ENCODE data around the gene AGXT.

The AGXT gene

DNA sequence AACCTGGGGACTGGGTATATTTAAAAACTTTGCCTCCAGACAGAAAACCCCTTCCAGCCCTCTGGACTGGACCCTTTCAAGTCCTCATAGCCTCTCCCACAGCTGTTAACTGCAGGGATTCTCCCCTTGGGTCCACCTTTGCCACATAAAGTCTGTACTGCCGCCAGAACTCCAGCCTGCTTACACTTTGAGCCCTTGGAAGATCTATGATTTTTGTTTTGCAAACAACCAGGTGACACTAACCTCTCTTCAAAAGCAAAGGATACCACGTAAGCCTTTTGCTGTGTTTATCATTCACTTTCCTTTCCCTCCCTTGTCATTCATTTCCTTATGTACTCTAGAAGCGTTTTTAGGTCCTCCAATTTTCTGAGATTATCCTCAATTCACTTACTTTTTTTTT is 4.1 kb upstream of the AGXT start:
- no peak for DNase-seq (ENCODE audit: low read depth in 1 of 2, low spot score in 1 of 2)
- TF ChIP-seq JUND (IDR thresholded peaks at IDR 0.05; ENCODE audit: low read depth) = no peak
- in situ Hi-C loops (cut with HindIII; ENCODE audit: low pct_unique_long_range_greater_than_20kb, low sequenced_read_pairs) = no loop called here

- TF ChIP-seq JUND (IDR thresholded peaks at IDR 0.05; ENCODE audit: low read depth) = no peak
- in situ Hi-C loops (cut with HindIII; ENCODE audit: low pct_unique_long_range_greater_than_20kb, low sequenced_read_pairs) = no loop called here
- DNase-seq (ENCODE audit: low read depth in 1 of 2, low spot score in 1 of 2) = no peak
These were observed 3.2 kb upstream of the AGXT start for GRCh38 chr2:240865391-240865790.

GRCh38 chr2:240869109-240869955 is 708 bp downstream of the AGXT start:
- no peak for DNase-seq (ENCODE audit: low read depth in 1 of 2, low spot score in 1 of 2)
- in situ Hi-C loops (cut with HindIII; ENCODE audit: low pct_unique_long_range_greater_than_20kb, low sequenced_read_pairs) = no loop called here
- TF ChIP-seq JUND (IDR thresholded peaks at IDR 0.05; ENCODE audit: low read depth) = no peak

GRCh38 chr2:240869956-240870875 is 1.6 kb downstream of the AGXT start:
- TF ChIP-seq JUND (IDR thresholded peaks at IDR 0.05; ENCODE audit: low read depth) = no peak
- in situ Hi-C loops (cut with HindIII; ENCODE audit: low pct_unique_long_range_greater_than_20kb, low sequenced_read_pairs) = no loop called here
- no peak for DNase-seq (ENCODE audit: low read depth in 1 of 2, low spot score in 1 of 2)

DNA sequence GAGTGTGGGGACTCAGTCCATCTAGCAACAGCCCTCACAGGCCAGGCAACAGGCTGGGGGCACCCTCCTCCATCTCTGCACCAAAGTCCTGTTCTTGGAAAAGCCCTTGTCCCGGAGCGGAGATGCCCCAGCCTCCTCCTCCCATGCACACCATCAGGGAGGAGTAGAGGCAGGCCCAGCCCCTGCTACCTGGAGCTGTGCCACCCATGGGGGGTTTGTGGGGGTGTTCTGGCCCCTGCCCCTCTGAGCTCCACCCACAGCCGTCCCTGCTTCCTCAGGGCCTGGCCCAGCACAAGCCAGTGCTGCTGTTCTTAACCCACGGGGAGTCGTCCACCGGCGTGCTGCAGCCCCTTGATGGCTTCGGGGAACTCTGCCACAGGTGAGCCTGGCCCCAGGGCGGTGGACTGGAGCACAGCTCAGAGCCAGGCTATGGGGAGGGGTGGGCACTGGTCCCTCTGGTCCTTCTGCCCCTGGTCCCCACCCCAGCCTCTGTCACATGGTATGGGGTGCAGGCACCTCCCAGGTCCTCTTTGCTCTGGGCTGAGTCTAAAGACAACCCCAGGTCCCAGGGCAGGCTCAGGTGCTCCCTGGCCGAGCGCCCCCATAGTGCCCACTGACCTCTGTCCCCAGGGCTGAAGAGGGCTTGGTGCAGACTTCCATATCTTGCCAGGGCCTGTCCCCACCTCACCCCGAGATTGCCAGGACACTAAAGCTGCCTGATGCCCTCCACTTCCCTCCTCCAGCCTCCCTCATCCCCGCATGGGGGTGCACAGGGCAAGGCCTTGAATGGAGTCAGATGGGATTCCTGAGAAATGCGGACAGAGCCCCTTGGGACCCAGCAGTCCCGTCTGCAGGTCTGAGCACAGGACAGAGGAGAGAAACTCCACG is 2.7 kb downstream of the AGXT start:
- DNase-seq (ENCODE audit: low read depth in 1 of 2, low spot score in 1 of 2) = no peak
- in situ Hi-C loops (cut with HindIII; ENCODE audit: low pct_unique_long_range_greater_than_20kb, low sequenced_read_pairs) = no loop called here
- no peak for TF ChIP-seq JUND (IDR thresholded peaks at IDR 0.05; ENCODE audit: low read depth)

DNA sequence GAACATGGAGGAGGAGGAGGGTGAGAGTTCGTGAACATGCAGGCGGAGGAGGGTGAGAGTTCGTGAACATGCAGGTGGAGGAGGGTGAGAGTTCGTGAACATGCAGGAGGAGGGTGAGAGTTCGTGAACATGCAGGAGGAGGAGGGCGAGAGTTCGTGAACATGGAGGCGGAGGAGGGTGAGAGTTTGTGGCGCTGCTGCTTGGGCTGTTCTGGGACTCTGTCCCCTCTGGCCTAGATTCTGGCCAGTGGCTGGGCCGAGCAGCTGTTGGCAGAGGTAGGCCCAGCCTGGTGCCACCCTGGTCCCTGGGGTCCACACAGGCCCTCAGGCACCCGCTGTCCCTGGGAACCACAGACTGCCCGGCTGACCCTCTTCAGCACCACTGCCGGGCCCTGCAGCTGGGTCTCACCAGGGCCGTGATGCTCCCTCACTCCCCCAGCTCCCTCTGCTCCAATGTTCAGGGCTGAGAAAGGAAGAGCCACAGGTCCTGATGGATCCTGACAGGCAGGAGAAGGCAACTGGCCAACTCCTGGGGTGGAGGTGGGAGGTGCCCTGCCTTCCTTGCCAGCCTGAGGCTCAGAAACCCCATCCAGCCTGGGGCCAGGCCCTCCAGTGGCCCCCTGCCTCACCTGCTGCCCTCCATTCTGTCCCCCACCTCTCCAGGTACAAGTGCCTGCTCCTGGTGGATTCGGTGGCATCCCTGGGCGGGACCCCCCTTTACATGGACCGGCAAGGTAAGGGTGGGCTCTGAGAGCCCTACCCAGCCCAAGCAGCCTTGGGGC is 3.9 kb downstream of the AGXT start:
- in situ Hi-C loops (cut with HindIII; ENCODE audit: low pct_unique_long_range_greater_than_20kb, low sequenced_read_pairs) = no loop called here
- no peak for TF ChIP-seq JUND (IDR thresholded peaks at IDR 0.05; ENCODE audit: low read depth)
- DNase-seq (ENCODE audit: low read depth in 1 of 2, low spot score in 1 of 2) = no peak

DNA sequence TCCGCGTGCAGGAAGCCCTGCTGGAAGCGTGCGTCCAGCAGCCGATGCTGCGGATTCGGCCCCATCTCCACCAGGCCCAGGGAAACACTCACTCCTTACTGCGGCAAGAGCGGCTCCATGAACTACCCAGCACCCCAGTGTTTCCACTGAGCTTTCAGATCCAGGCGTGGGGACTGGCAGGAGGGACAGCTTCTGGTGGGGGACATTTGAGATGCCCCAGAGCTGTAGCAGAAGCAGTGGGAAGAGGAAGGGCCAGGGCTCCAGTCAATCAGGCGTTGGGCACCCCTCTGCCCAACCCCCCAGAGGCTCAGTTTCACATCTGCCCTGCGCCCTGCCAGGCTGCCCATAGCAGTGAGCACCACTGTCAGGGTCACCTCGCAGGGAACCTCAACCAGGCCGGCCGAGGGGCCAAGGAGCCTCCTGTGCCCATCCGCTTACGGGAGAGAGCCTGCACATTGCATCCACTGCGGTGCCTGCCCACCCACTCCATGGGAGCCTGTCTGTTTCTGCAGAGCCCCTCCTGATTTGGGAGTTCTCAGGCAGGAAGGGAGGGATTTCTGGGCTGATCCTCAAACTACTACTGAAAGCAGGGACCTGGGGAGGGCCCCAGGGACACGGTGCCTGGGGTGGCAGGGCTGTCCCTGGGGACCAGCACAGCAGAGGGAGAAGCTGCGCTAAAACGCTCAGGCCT is 4.6 kb downstream of the AGXT start:
- no peak for TF ChIP-seq JUND (IDR thresholded peaks at IDR 0.05; ENCODE audit: low read depth)
- in situ Hi-C loops (cut with HindIII; ENCODE audit: low pct_unique_long_range_greater_than_20kb, low sequenced_read_pairs) = no loop called here
- no peak for DNase-seq (ENCODE audit: low read depth in 1 of 2, low spot score in 1 of 2)

- TF ChIP-seq JUND (IDR thresholded peaks at IDR 0.05; ENCODE audit: low read depth) = no peak
- in situ Hi-C loops (cut with HindIII; ENCODE audit: low pct_unique_long_range_greater_than_20kb, low sequenced_read_pairs) = no loop called here
- no peak for DNase-seq (ENCODE audit: low read depth in 1 of 2, low spot score in 1 of 2)
These were observed 5.4 kb downstream of the AGXT start for GRCh38 chr2:240873805-240874714.

DNA sequence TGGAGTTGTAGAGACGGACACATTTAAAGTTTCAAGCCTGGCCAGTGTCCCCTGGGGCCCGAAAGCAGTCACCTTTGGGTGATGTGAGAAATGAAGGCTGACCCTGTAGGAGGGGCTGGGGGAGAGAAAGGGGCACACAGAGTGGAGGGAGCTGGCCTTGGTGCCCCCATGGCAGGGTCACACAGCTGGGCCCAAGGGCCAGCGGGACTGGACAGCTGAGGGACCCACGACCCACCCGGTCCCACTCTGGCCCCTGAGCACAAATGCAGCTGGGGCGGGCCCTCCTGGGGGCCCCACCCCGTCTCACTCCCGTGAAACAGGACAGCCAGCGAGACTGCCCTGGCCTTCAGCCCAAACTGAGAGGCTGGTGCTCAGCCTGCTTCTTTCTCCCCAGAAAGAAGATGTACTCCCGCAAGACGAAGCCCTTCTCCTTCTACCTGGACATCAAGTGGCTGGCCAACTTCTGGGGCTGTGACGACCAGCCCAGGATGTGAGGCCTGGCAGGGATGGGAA is 6.1 kb downstream of the AGXT start:
- TF ChIP-seq JUND (IDR thresholded peaks at IDR 0.05; ENCODE audit: low read depth) = no peak
- DNase-seq (ENCODE audit: low read depth in 1 of 2, low spot score in 1 of 2) = no peak
- in situ Hi-C loops (cut with HindIII; ENCODE audit: low pct_unique_long_range_greater_than_20kb, low sequenced_read_pairs) = no loop called here
